ENCODE data around the gene STX8.

The STX8 gene

GRCh38 chr17:9332132-9332494 lies 243.5 kb downstream of the STX8 start:
- no peak for DNase-seq

GRCh38 chr17:9331279-9332131 lies 244.1 kb downstream of the STX8 start:
- no peak for DNase-seq

GRCh38 chr17:9330611-9331271 lies 244.9 kb downstream of the STX8 start:
- DNase-seq = no peak

- no peak for DNase-seq
Observed at GRCh38 chr17:9330141-9330540, 245.5 kb downstream of the STX8 start.

- no peak for DNase-seq
Observed at GRCh38 chr17:9329251-9329921, 246.2 kb downstream of the STX8 start.

GRCh38 chr17:9324864-9325263 lies 250.8 kb downstream of the STX8 start:
- no peak for DNase-seq

DNA sequence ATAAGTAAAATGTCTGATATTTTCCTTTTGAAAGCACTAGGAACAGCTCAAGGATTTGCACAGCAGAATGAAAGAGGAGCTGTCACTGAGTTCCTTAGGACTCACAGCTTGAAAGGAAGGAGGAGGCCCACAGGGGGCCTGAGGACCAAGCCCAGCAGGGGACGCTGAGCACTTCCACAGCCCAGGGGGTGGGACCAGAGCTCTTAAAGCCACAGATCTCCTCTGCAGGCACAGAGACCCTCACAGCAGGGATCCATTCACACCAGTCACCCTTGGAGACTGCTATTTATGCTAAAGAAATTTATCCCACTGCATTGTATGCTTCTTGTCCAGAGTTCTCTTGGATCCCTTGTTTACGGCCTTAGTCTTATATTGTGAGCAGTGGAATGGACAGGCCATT lies 253.3 kb downstream of the STX8 start:
- no peak for DNase-seq

DNA sequence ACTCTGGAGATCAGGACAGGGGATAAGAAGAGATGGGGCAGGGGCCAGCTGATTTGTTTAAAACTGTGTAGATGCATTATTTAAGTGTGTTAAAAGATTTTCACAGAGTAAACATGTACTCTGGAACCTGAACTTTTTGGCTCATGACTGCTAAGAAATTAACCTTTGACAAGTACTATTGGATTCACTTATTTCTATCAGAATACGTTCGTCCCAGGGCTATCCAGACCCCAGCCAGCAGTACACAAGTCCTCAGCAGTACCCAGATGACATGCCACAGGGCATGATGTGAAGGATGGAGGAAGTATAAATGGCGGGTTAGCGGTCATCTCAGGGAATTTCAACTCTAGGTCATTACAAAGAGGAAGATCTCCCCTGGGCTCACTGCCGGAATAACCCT lies 253.7 kb downstream of the STX8 start:
- DNase-seq = no peak

- no peak for DNase-seq
Observed at GRCh38 chr17:9315360-9315759, 260.3 kb downstream of the STX8 start.

- no peak for DNase-seq
Observed at GRCh38 chr17:9313346-9313745, 262.3 kb downstream of the STX8 start.

GRCh38 chr17:9309216-9309615 lies 266.4 kb downstream of the STX8 start:
- DNase-seq = no peak

DNA sequence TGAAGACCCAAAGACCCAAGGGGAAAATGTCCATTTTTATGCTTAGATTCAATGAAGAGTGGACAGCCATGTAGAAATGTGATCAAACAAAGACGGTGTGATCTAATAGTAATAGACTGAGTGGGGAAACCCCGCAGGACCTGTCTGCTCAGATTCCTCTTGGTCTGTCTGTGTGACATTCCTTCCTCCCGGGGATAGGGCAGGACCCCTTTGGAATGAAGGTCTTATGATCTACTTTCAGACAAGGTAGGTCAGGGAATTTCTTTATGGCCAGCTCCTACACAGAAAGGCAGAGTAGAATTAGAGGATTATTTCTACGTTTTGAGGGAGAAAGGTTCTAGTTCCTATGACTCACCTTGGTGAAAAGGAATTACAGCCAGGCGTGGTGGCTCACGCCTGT lies 267.6 kb downstream of the STX8 start:
- DNase-seq = no peak

DNA sequence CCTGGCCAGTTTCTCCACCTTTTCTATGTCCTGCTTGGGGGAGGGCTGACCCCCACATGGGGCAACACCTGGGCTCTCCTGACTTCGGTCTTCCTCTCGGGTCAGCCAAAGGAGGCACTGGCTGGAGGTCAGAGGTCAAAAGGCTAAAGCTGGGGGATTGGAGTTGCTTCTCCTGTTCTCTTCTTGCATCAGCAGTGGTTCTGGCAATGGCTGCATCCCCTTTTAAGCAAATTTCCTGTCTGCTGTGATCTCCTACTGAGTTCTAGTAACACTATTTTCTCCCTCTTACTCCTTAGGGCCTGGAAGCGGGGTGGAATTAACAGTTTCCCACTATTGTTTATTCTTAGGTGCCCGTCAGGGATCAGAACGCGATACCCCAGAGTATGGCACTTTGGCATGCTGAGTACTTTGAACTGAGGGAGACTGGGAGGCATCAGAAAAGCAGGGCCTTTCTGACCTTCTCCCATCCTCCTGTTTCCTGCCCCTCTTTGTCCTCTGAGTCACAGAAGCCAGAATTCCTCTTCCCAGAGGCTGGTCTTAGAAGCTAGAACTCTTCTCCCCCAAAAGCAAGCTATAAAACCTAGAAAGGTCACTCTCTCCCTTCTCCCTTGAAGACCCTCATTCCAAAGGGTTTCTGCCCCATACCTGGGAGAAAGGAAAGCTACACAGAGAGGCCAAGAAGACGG lies 268.2 kb downstream of the STX8 start:
- no peak for DNase-seq

DNA sequence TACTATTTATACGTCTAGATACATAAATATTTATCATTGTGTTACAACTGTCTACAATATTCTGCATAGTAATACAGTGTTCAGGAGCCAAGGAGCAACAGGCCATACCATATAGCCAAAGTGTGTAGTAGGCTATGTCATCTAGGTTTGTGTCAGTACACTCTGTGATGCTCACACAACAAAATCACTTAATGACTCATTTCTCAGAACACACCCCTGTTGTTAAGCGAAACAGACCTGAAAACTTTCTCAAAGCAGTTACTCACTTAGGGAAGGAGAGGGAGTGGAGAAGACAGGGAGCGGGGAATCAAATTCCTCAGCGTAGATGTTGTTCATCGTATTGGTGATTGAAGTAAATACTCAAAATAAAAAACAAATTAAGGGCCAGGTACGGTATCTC lies 269.5 kb downstream of the STX8 start:
- no peak for DNase-seq

GRCh38 chr17:9299695-9300094 lies 275.9 kb downstream of the STX8 start:
- DNase-seq = no peak

GRCh38 chr17:9298776-9299295 lies 276.8 kb downstream of the STX8 start:
- no peak for DNase-seq

- no peak for DNase-seq
Observed at GRCh38 chr17:9298135-9298534, 277.5 kb downstream of the STX8 start.

GRCh38 chr17:9294661-9295210 lies 280.9 kb downstream of the STX8 start:
- no peak for DNase-seq

GRCh38 chr17:9292561-9292941 lies 283.1 kb downstream of the STX8 start:
- DNase-seq = no peak

DNA sequence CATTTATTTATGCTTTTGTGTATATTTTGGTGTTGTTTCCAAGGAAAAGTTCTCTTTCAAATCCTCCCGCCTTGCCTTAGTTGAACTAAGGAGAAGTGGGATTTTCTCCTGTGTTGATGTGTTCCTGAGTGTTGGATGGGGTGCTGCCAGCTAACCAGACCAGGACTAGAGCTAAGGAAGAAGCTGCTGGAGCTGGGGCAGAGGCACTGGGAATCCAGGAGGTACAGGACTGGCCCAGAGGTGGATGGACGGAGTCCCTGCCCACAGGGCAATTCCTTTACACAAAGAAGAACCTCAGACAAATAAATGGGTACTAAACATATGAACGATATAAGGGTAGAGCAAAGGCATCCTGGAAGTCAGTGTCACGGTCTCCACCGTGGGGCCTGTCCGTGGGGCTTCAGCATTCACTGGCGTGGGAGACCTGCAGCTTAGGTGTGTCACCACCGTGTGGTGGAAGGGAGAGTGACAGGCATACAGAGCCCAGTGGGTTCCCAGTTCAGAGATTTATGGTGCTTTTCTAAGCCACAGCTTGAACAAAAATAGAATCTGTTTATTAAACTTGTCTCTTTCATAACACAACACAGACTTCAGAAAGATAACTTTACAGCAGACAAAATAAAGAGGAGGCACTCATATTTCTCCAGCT lies 283.6 kb downstream of the STX8 start:
- DNase-seq = no peak

DNA sequence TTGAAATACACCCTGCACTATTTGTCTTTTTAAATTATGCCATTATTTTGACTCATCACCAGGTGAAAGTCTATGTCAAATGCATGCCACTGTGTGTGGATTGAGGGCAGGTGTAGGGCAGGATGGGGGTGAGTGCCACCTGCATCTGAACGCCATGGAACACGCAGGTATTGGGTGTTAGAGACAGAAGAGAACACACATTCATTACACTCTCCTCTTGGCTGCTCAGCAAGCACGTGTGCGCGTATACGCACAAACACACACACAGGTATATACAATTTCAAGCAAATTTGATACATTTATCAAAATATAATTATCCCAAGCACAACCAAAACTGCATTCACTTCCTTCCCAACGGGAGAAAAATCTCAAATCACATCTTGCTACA lies 285.4 kb downstream of the STX8 start:
- DNase-seq = no peak

DNA sequence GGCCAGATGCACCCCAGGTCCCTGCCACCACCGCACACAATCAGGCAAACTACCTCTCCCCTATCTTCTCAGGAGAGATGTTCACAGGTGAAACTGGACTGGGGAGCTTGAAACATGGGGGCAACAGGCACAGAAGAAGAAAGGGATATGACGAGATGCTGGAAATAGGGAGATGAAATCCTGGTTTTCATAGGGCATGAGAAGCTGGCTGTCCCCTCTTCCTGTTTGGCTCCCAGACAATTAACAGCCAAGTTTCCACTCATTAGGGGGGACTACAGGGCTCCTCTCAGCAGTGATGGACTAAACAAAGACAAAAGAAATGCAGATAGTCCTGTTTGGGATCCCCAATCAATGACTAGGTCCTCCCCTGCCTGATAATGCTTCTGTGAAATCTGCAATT lies 288.3 kb downstream of the STX8 start:
- DNase-seq = no peak
